Measurements from ENCODE around the gene BNC2.

BNC2 gene

GRCh38 chr9:16848179-16848578, 22.3 kb downstream of the BNC2 start:
- no peak for TF ChIP-seq EZH2 (IDR thresholded peaks at IDR 0.05; ENCODE audit: borderline replicate concordance, low read length)
- no peak for TF ChIP-seq CTCF (IDR thresholded peaks at IDR 0.05; ENCODE audit: low read length)
- H2AFZ ChIP-seq (ENCODE audit: low read length), result no peak overlapping the region

DNA sequence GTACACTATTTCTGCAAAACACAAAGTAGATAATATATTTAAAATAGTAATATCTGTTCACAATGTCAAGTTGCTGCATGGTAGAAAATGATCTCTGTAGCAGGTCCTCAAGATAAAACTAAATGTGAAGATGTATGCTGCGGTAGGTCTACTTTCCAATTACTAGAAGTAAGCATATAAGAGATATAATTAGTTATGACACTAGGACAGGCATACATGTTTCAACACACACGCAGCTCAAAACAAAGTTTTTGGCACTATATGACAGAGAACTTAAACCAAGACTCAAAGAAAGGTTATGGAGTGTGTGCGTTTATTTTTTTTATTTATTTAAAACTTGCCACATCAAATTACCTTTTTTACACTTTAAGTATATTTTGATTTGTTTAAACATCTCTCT, 23.5 kb downstream of the BNC2 start:
- no peak overlapping the region for H2AFZ ChIP-seq (ENCODE audit: low read length)
- no peaks in the 10 kb centered on the region for H3F3A ChIP-seq (ENCODE audit: insufficient read depth, low read length)
- TF ChIP-seq CTCF (IDR thresholded peaks at IDR 0.05; ENCODE audit: low read length) (no peak), EZH2 (IDR thresholded peaks at IDR 0.05; ENCODE audit: borderline replicate concordance, low read length) (no peak)

More at GRCh38 chr9:16848179-16848578, 22.3 kb downstream of the BNC2 start:
- H3K9me2 ChIP-seq (ENCODE audit: low read depth, low read length), result no peaks in the 10 kb centered on the region
- no peak overlapping the region for H3K27ac ChIP-seq (ENCODE audit: low read depth, low read length, poor library complexity, severe bottlenecking)
- no peaks in the 10 kb centered on the region for H3K36me3 ChIP-seq (ENCODE audit: insufficient read depth, low read length)
- H3K9ac ChIP-seq (ENCODE audit: low read length), result no peak overlapping the region
- H3K4me2 ChIP-seq (ENCODE audit: low read length), result no peak overlapping the region
- H3K4me1 ChIP-seq (ENCODE audit: insufficient read depth, low read length, severe bottlenecking), result no peaks in the 10 kb centered on the region
- no peaks in the 10 kb centered on the region for H3F3A ChIP-seq (ENCODE audit: insufficient read depth, low read length)
- H4K20me1 ChIP-seq (ENCODE audit: insufficient read depth, low read length), result no peaks in the 10 kb centered on the region
- no peak overlapping the region for H3K4me3 ChIP-seq (ENCODE audit: low read depth, low read length, poor library complexity, severe bottlenecking)
- H3K9me3 ChIP-seq (ENCODE audit: low read length), result no peaks in the 10 kb centered on the region
- H3K79me2 ChIP-seq (ENCODE audit: insufficient read depth, low read length), result no peaks in the 10 kb centered on the region
- no peaks in the 10 kb centered on the region for H3K27me3 ChIP-seq (ENCODE audit: insufficient read depth, low read length)

GRCh38 chr9:16846367-16846766, 24.1 kb downstream of the BNC2 start:
- Histone ChIP-seq H3K4me1 (ENCODE audit: insufficient read depth, low read length, severe bottlenecking) (no peaks in the 10 kb centered on the region), H3K9ac (ENCODE audit: low read length) (no peak overlapping the region), H3K27ac (ENCODE audit: low read depth, low read length, poor library complexity, severe bottlenecking) (no peak overlapping the region), H3K79me2 (ENCODE audit: insufficient read depth, low read length) (no peaks in the 10 kb centered on the region), H4K20me1 (ENCODE audit: insufficient read depth, low read length) (no peaks in the 10 kb centered on the region), H3K36me3 (ENCODE audit: insufficient read depth, low read length) (no peaks in the 10 kb centered on the region), H3F3A (ENCODE audit: insufficient read depth, low read length) (no peaks in the 10 kb centered on the region), H3K4me3 (ENCODE audit: low read depth, low read length, poor library complexity, severe bottlenecking) (no peak overlapping the region), H3K9me2 (ENCODE audit: low read depth, low read length) (no peaks in the 10 kb centered on the region), H3K4me2 (ENCODE audit: low read length) (no peak overlapping the region), H3K9me3 (ENCODE audit: low read length) (no peaks in the 10 kb centered on the region), H2AFZ (ENCODE audit: low read length) (no peak overlapping the region), H3K27me3 (ENCODE audit: insufficient read depth, low read length) (no peaks in the 10 kb centered on the region)
- no peak for TF ChIP-seq EZH2 (IDR thresholded peaks at IDR 0.05; ENCODE audit: borderline replicate concordance, low read length)
- TF ChIP-seq CTCF (IDR thresholded peaks at IDR 0.05; ENCODE audit: low read length), result no peak

More for the DNA sequence above, 23.5 kb downstream of the BNC2 start:
- no peaks in the 10 kb centered on the region for H3K9me2 ChIP-seq (ENCODE audit: low read depth, low read length)
- H3K79me2 ChIP-seq (ENCODE audit: insufficient read depth, low read length), result no peaks in the 10 kb centered on the region
- no peaks in the 10 kb centered on the region for H3K4me1 ChIP-seq (ENCODE audit: insufficient read depth, low read length, severe bottlenecking)
- H3K9me3 ChIP-seq (ENCODE audit: low read length), result no peaks in the 10 kb centered on the region
- H3K9ac ChIP-seq (ENCODE audit: low read length), result no peak overlapping the region
- H4K20me1 ChIP-seq (ENCODE audit: insufficient read depth, low read length), result no peaks in the 10 kb centered on the region
- H3K36me3 ChIP-seq (ENCODE audit: insufficient read depth, low read length), result no peaks in the 10 kb centered on the region
- no peaks in the 10 kb centered on the region for H3K27me3 ChIP-seq (ENCODE audit: insufficient read depth, low read length)
- H3K4me2 ChIP-seq (ENCODE audit: low read length), result no peak overlapping the region
- no peak overlapping the region for H3K27ac ChIP-seq (ENCODE audit: low read depth, low read length, poor library complexity, severe bottlenecking)
- H3K4me3 ChIP-seq (ENCODE audit: low read depth, low read length, poor library complexity, severe bottlenecking), result no peak overlapping the region
